HepG2 (cell line): ENCODE results near the gene RASA2. TPM values are rescaled to one million over a fixed set of nuclear protein-coding genes. Genes with fewer than 3 reads are reported as not detected.

Experiments used
- AKAP8 ChIP-seq: sonication (generic); formaldehyde crosslinking; IDR thresholded peaks from 2 replicates; pipeline ENCODE4 v1.5.1; 2020; ENCODE audit warnings: mild to moderate bottlenecking, missing genetic modification reagents
- FOXA3 ChIP-seq: IDR thresholded peaks from 2 replicates; pipeline ENCODE4 v1.6.1; 2016; ENCODE audit warnings: missing genetic modification reagents, missing compliant biosample characterization
- FOXC1 ChIP-seq: sonication (generic); formaldehyde crosslinking; IDR thresholded peaks from 2 replicates; pipeline ENCODE4 v1.8.0; 2022; ENCODE audit warnings: mild to moderate bottlenecking, missing genetic modification reagents, borderline replicate concordance
- FUBP1 ChIP-seq: sonication (generic); formaldehyde crosslinking; IDR thresholded peaks from 2 replicates; pipeline ENCODE4 v1.5.1; 2020; ENCODE audit warnings: missing genetic modification reagents, mild to moderate bottlenecking, borderline replicate concordance
- HNRNPL ChIP-seq: fragments of 200-400 bp; formaldehyde crosslinking; IDR thresholded peaks from 2 replicates; pipeline ENCODE4 v1.6.1; 2017; ENCODE audit warnings: mild to moderate bottlenecking, low read depth, low read length
- KDM5A ChIP-seq: fragments of 200-600 bp; sonication (generic); IDR thresholded peaks from 2 replicates; pipeline ENCODE4 v1.7.0; 2018; ENCODE audit warnings: antibody characterized with exemption, mild to moderate bottlenecking, low read length, borderline replicate concordance
- MAFK ChIP-seq, 2 experiments: IDR thresholded peaks in 1 of 2; conservative IDR thresholded peaks in 1 of 2; 2 replicates each; pipeline ENCODE4 v1.6.1; 2011; ENCODE audit warnings: improper control_type of control experiment in 2 of 2, low read length in 2 of 2
- NFE2L1 ChIP-seq: sonication (generic); formaldehyde crosslinking; IDR thresholded peaks from 2 replicates; pipeline ENCODE4 v1.4.0; 2020; ENCODE audit warnings: missing genetic modification reagents, mild to moderate bottlenecking, borderline replicate concordance
- NFKBIZ ChIP-seq: IDR thresholded peaks from 2 replicates; pipeline ENCODE4 v1.6.1; 2018; ENCODE audit warnings: missing genetic modification reagents, missing compliant biosample characterization
- PBX3 ChIP-seq: sonication (generic); formaldehyde crosslinking; IDR thresholded peaks from 2 replicates; pipeline ENCODE4 v1.8.1; 2023; ENCODE audit warnings: missing genetic modification reagents, inconsistent platforms, borderline replicate concordance
- POLR2A ChIP-seq, 2 experiments: IDR thresholded peaks; 2 replicates each; pipeline ENCODE4 v1.6.1; 2011; ENCODE audit warnings: low read depth in 2 of 2, low read length in 2 of 2, mild to moderate bottlenecking in 1 of 2, moderate library complexity in 1 of 2; ENCODE audit not compliant: insufficient read depth in 1 of 2
- SNAPC5 ChIP-seq: sonication (generic); formaldehyde crosslinking; IDR thresholded peaks from 2 replicates; pipeline ENCODE4 v1.8.1; 2023; ENCODE audit warnings: mild to moderate bottlenecking, missing genetic modification reagents, borderline replicate concordance
- ZNF280D ChIP-seq: sonication (generic); formaldehyde crosslinking; IDR thresholded peaks from 2 replicates; pipeline ENCODE4 v1.5.1; 2020; ENCODE audit warnings: mild to moderate bottlenecking, missing genetic modification reagents
- ZNF670 ChIP-seq: sonication (generic); formaldehyde crosslinking; IDR thresholded peaks from 2 replicates; pipeline ENCODE4 v1.8.0; 2022; ENCODE audit warnings: mild to moderate bottlenecking, missing genetic modification reagents, borderline replicate concordance
- ZNF678 ChIP-seq: sonication (generic); formaldehyde crosslinking; IDR thresholded peaks from 2 replicates; pipeline ENCODE4 v1.4.0; 2020; ENCODE audit warnings: mild to moderate bottlenecking, missing genetic modification reagents
- ZNF687 ChIP-seq: sonication (generic); formaldehyde crosslinking; IDR thresholded peaks from 2 replicates; pipeline ENCODE4 v1.5.1; 2020; ENCODE audit warnings: mild to moderate bottlenecking, missing genetic modification reagents, moderate library complexity
- ZSCAN30 ChIP-seq: sonication (generic); formaldehyde crosslinking; IDR thresholded peaks from 2 replicates; pipeline ENCODE4 v1.5.0; 2020; ENCODE audit warnings: mild to moderate bottlenecking, missing genetic modification reagents
- ZSCAN31 ChIP-seq: sonication (generic); formaldehyde crosslinking; IDR thresholded peaks from 2 replicates; pipeline ENCODE4 v1.5.0; 2020; ENCODE audit warnings: low read depth, mild to moderate bottlenecking, missing genetic modification reagents
- polyA plus RNA-seq, 8 experiments: library from polyadenylated mRNA; depleted of rRNA in 3 of 8; stranded (reverse) in 7 of 8; unstranded in 1 of 8; fragments of >200 nt; fragmentation: Illumina TruSeq in 4 of 8; extraction: Trizol in 4 of 8; gene quantifications; 2 replicates each; pipeline versions ENCODE4 v1.2.1 to v1.2.3, GENCODE V29; 2011 to 2016; ENCODE audit warnings: low read depth in 4 of 8, missing spikeins in 1 of 8, mixed read lengths in 1 of 8; ENCODE audit not compliant: insufficient read depth in 1 of 8
- total RNA-seq, 5 experiments: library from RNA; depleted of rRNA; stranded (reverse); fragments of >200 nt; fragmentation: Illumina TruSeq; extraction: Trizol; gene quantifications; 2 replicates each; pipeline ENCODE4 v1.2.3, GENCODE V29; 2016; ENCODE audit warnings: low read depth in 1 of 5

Gene RASA2
- total and polyA plus RNA-seq, 2 of the 13 experiments (the other 11 are each of a cell fraction or from before 2014, with no cell fraction given) = 5.4 to 8.5 TPM

- TF ChIP-seq HNRNPL (no peak), POLR2A (IDR thresholded peaks at IDR 0.05; ENCODE audit: insufficient read depth in 1 of 2, low read depth in 2 of 2, low read length in 2 of 2) (peak in 1 of 2 experiments; percentile 66; a peak in 2 of 4 replicates), ZNF280D (CRISPR knock-in tag) (no peak), MAFK (conservative IDR thresholded peaks at IDR 0.05 in 1 of 2, IDR thresholded peaks at IDR 0.05 in 1 of 2; ENCODE audit: low read length in 2 of 2) (no peak), NFKBIZ (no peak), FOXC1 (CRISPR knock-in tag) (no peak), SNAPC5 (CRISPR knock-in tag) (no peak), ZNF670 (CRISPR knock-in tag) (no peak), ZSCAN31 (no peak), PBX3 (CRISPR knock-in tag) (no peak), ZNF687 (CRISPR knock-in tag) (no peak), ZNF678 (CRISPR knock-in tag) (no peak), FOXA3 (0 out of 2 replicates have a peak, but pooled peaks have one; percentile 23), FUBP1 (CRISPR knock-in tag) (no peak), AKAP8 (CRISPR knock-in tag) (no peak), KDM5A (no peak), ZSCAN30 (CRISPR knock-in tag) (no peak), NFE2L1 (no peak)
Measured at GRCh38 chr3:141646760-141647561, 160.1 kb downstream of the RASA2 start (continued).
